GM18526 (cell line): ENCODE measurements around the gene LAMB4.

Experiments
- POLR2A ChIP-seq: IDR thresholded peaks from 3 replicates; pipeline ENCODE4 v1.6.1; 2011; ENCODE audit not compliant: insufficient read length; ENCODE audit errors: extremely low read depth

LAMB4 gene

DNA sequence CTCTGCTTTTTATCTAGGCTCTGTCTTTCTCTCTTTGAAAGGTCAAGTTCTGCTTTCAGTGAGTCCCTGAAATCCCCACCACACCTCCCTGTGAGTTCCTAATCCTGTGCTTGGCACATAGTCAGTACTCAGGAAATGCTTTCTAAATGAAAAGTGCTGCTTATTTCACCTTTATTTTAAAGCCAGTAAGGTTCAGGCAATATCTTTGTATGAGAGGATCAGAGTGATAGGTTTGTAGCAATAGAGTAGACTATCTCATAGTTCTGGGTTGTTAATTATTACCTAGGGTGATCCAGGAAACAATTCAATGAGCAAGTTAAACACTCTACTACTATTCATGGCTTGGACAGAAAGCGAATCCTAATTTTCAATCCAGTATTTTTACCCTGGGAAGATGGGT is 119.8 kb downstream of the LAMB4 start:
- no peak for TF ChIP-seq POLR2A

DNA sequence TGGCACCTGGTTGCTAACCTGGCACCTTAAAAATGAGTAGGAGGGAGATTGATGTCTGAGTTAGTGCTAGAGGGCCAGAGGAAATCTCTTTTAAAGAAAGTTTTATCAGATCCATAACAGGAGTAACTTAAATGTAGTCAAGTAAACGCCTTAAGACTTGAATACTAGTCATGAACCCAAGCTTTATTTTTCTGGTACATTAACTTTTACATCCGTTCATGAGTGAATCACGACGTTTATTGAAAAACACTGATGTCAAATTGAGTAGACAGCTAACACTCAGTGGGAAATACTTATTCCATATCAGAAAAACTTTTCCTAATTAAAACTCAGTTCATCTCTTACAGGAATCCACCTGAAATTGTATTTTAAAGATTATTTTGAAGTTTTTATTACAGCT is 120.3 kb downstream of the LAMB4 start:
- TF ChIP-seq POLR2A: no peak

DNA sequence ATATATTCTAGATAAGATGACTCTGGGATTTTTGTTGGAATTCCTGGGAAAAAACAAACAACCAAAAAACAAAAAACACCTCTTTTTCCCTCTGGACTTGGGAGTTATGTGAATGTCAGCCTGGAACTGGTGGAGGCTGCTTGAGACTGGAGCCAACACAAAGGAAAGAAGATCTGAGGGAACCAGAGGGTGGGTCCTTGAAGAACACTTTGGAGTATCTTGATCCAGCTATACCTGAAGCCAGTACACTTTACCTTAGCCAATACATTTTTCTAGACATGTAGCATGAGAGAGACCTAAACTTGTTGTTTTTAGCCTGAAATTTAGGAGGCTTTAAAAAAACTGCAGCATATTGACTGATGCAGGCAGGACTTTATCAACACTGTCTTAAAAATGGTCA is 121.3 kb downstream of the LAMB4 start:
- TF ChIP-seq POLR2A: no peak

DNA sequence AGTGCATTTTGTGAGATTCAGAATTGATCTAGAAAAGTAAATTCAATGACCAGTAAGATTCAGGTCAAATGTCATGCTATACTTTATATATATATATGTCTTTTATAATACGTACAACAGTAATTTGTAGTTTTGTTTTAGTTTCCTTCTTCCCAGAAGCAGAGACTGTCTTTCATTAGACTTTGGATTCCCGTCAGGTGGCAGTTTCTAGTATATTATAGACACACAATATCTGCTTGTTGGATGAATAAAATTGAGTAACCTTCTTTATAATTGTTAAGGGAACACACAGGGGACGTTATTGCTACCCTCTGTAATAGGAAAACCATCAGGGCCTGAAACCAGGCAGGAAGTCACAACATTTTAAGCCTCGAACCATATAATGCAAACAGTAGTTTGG is 121.9 kb downstream of the LAMB4 start:
- no peak for TF ChIP-seq POLR2A

DNA sequence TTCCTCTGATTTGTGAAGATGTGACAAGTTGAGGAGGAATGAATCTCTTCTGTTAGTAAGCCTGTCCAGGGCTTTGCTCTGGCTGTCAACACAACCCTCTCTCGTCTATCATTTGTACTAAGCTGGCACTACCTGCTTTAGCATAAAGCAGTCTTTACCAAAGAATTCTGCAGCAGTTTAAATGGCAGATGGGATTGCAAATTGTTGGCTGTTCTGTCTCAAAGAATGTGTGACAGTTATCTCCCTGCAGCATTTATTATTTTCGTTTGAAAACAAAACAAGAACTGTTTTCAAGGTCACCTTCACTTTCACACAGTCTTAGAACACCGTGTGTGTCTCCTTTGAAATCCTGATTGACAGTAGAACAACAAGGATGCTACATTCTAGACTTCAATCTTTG is 122.4 kb downstream of the LAMB4 start:
- no peak for TF ChIP-seq POLR2A

DNA sequence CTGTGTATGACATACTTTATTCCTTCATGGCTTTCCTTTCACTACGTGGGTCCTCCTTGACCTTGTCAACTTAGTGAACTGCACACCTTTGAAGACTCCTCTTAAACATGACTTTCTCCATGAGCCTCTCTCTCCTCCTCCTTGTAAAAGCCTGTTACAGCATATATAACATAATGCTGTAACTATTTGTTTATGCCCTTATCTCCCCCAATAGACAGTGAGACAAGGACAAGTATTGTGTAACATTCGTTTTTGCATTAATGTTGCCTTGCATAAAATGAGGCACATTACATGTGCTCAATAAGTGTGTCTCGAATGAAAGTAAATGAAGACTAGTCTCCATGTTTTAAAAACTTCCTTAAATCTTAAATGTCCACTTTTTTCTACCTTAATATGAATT is 122.9 kb downstream of the LAMB4 start:
- TF ChIP-seq POLR2A: no peak

DNA sequence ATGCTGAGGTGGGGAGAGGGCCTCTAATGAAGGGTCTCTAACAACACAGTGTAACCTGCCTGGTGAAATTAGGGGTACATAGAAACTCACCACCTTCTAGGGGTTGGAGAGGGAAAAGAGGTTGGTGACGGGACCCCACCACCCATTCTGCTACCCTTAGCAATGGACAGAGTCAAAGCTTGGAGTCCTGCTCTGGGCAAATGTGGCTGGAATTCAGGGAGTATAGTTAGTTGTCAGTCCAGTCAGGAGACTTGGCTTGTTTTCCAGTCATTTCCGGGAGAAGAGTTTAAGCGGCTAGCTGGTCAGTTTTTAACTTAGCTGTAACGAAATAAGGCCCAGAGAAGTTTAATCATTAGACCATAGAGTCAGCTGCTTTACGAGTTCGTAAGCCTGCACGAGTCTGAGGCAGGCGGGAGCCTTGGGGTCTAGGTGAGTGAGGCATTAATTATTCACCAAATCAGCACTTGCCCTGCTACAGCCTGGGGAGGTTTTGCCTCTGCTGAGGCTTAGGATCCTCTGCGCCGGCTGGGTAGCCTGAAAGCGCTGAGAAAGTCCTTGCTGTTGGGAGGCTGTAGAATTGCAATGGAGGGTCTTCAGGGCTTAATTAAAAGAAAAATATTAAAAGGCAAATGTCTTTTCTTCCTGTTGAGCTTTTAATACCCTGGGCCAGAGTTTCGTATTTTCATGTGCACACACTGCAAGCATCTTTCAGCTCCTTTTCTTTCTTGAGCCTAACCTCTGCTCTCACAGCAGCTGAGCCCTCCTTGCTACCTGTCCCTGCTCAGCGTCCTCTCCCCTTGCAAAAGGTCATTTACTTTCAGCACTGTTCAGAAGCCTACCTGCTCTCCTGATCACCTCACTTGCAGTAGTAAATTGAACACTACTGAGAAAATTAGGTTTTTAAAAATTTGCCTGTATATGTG is 125.7 kb downstream of the LAMB4 start:
- no peak for TF ChIP-seq POLR2A

DNA sequence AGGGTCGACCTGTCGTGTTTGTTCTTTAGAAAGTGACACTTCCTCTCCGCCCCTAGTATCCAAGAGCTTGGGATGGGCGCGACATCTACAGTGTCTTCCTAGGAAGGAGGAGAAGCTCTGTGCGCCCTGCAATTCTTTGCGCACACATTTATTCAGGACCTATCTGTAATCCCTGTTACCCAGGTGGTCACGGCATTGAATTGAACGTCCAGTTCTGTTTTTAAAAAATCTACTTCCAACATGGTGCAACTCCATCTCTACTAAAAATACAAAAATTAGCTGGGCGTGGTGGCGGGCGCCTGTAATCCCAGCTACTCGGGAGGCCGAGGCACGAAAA is 126.6 kb downstream of the LAMB4 start:
- no peak for TF ChIP-seq POLR2A

DNA sequence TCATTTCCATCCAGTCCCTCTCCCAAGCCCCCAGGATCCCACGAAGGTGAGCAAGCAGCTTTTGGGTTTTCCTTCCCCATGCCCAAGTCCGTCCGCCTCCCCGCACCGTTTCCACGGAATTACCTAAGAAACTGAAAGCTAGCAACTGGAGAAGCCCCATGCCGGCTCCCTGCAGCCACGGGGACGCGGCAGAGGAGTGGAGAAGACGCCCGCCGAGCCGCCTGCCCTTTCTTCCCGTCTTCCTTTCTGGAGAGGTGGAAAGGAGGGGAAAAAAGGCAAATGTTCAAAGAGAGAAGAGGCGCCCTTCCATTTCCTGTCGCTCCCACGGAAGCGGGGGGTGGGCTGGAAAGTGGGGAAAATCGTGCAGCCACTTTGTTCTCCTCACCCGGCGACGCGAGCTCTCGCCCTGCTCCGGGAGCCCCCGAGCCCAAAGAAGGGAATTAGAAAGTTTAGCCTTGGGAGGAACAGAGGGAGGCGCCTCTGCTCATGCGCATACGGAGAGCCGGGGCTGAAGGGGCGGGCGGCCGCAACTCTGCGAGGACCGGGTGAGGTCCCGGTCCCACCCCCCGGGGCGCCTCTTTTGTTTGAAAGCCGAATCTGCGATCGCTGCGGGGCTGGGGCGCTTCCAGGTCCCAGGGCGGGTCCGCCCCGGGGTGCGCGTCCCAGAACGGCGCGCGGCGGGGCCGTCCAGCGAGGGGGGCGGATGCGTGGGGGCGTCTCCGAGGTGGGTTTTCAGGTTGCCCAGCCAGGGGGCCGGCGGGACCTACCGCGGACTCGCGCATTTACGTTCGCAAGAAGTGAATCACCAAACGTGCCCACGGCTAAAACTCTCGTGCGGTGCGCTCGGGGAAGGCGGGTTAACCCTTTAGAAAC is 127.2 kb downstream of the LAMB4 start, which contains the start of gene LAMB1:
Gene LAMB1 (minus strand): TSS at position 436 of the 873 bp plus-strand sequence. CDS start 276 bp downstream, at position 160.
- no peak for TF ChIP-seq POLR2A

DNA sequence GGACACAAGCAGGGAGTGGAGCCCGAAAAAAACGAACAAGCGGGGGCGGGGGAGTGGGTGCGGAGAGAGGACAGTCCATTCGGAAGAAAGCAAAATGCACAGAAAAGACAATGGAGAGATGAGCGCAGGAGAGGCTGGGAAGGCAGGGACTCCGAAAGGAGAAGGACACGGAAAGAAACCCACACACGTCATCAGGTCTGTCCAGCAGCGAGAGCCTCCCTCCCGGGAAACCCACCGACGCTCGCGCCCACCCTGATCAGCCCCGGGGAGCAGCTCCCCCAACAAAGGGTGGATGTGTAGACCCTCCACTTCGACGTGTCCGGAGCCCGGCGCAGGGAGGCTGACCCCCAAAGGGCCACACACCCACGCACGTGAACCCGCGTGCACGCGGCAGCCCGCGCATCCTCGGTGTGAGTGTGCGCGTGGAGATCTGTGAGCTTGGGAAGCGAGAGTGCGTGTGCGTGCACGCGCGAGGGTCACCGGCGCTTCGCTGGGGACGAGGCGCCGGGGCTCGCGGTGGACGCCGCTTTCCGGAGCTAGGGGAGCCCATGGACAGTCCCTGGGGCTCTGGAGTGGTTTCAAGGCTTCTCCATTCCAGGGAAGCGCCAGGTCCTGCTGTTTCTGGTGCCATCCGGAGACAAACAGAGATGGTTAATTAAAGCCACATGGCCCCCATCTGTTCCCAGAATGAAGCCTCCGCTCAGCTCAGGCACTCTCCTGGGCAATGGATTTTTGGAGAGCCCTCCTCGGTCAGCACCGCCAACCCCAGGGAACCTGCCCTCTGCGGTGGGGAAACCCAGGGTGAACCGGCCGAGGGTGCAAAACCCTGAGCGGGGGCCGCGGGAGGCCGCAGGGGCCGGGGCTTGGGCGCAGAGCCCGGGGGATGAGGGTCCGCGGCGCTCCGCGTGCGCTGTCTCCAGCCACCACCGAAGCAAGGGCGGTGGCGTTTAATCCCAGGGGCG is 128.1 kb downstream of the LAMB4 start:
- no peak for TF ChIP-seq POLR2A

DNA sequence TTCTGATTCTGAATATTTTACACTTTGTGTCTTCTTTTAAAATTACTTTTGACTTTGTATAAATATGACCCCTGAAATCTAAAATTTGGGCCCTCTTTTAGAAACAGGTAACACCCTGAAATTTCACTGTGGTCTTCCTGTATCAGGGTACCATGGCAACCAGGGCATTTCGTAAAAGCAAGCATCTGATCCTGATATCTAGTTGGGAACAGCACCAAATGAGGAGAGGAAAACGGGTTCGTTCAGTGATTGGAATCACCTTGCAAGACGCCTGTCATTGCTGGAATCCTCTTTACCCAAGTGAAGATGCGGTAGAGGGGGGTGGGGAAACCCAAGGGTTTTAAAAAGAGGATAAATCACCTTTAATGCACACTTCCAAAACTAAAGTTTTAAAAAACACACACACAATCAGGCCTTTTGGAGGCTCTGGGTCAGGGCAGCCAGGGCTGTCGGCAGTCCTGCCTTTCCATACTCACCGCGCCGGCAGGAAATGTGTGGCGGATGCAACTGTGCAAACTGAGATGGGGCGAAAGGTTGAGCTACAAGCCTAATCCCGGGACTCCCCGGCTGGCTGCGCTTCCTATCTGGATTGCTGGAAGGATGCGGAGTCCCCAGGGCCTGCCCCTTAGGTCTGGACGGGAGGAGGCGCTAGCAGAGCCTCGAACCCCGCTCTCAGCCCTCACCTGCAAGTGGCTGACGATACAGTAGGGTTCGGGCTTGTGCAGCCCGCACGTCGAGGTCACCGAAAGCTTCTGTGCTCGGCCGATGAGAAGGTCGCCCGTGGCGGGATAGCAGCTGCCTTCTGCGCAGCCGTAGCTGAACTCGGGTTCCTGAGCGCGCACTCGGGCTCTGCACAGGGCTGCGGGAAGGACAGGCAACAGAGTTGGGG is 129.0 kb downstream of the LAMB4 start:
- TF ChIP-seq POLR2A: no peak

DNA sequence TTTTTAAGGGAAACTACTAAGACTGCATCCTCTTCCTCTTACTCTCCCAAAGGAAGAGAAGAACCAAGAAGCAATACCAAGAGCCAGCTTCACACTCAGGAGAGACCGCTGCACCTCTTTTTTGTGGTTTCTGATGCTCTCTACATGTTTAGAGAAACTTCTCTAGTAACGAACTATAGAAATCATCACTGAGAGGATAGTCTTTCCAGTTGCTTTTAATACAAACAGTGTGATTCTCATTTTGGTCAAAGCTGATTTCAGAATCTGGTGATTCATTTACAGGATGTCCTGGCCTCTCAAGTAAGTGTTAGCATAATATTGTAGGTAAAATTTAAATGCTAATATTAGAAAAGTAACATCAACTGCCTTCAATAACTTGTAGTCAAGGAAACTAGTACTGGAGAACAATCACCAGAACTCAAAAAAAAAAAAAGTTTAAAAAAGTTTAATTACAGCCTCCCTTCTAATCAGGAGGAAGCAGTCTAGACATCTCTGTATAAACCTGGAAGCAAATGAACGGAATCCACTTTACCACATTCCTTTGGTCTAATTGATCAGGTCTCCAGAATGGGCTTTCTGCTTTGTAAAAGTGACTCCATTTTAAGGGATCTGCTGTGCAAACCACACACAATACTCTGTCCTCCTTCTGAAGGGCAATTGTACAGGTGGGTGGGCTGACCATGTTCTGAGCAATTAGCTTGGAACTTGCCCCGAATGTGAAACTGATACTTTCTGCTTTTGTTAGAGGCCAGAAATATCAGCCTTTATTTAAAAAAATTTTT is 130.2 kb downstream of the LAMB4 start:
- TF ChIP-seq POLR2A: no peak
